Cardiac septum (tissue), 1 donor: ENCODE measurements around the gene CLEC20A. TPM values are rescaled to one million over a fixed set of nuclear protein-coding genes. Genes with fewer than 3 reads are reported as not detected.
A peak's percentile ranks its signal among the peaks of the same experiment; 100 is the strongest.

Experiments used
- DNase-seq: peaks from one replicate; pipeline ENCODE4 v3.0.0-alpha.2; 2020; ENCODE audit warnings: low spot score
- intact Hi-C: fragments of 100-400 bp; cut with DNase I; formaldehyde crosslinking; loops from one replicate; pipeline ENCODE4 v1.14.0; 2022
- total RNA-seq: library from RNA; stranded (reverse); fragmentation: NEBNext Ultra II Directional; extraction: Animal tissue kit (Norgen Biotek cat#: 25700); gene quantifications from one replicate; pipeline ENCODE4 v1.2.1, GENCODE V29; 2021
- donor health status: DM: no; HTN: no; CAD: no.

The CLEC20A gene
- total RNA-seq, 1 donor from 2014 or later, result not detected

- DNase-seq, result peak; percentile 69
- intact Hi-C loops, result no loop called here
Measured at GRCh38 chr1:178486100-178487069, 10.4 kb downstream of the CLEC20A start.

GRCh38 chr1:178485541-178485981 lies 11.2 kb downstream of the CLEC20A start:
- DNase-seq, result no peak
- intact Hi-C loops, result no loop called here

GRCh38 chr1:178484698-178485225 lies 12.0 kb downstream of the CLEC20A start:
- peak; percentile 57 for DNase-seq
- intact Hi-C loops, result no loop called here

- DNase-seq, result peak; percentile 54
- intact Hi-C loops, result no loop called here
Measured at GRCh38 chr1:178483251-178483957, 13.4 kb downstream of the CLEC20A start.

GRCh38 chr1:178477841-178478240 lies 18.9 kb downstream of the CLEC20A start:
- intact Hi-C loops, result no loop called here
- no peak for DNase-seq

- intact Hi-C loops, result no loop called here
- DNase-seq, result no peak
Measured at GRCh38 chr1:178477373-178477772, 19.4 kb downstream of the CLEC20A start.

- intact Hi-C loops, result no loop called here
- DNase-seq, result no peak
Measured at GRCh38 chr1:178472531-178472930, 24.2 kb downstream of the CLEC20A start.

- DNase-seq, result no peak
- intact Hi-C loops, result no loop called here
Measured at GRCh38 chr1:178470411-178470960, 26.3 kb downstream of the CLEC20A start.

GRCh38 chr1:178467837-178468236 lies 28.9 kb downstream of the CLEC20A start:
- intact Hi-C loops, result no loop called here
- no peak for DNase-seq

- no peak for DNase-seq
- intact Hi-C loops, result no loop called here
Measured at GRCh38 chr1:178465011-178465410, 31.8 kb downstream of the CLEC20A start.

GRCh38 chr1:178464566-178464965 lies 32.2 kb downstream of the CLEC20A start:
- DNase-seq, result no peak
- intact Hi-C loops, result loop anchor here (5.0 kb wide), 1 partner anchor 117 kb away; no protein-coding TSS in a partner anchor

GRCh38 chr1:178464141-178464540 lies 32.6 kb downstream of the CLEC20A start:
- DNase-seq, result no peak
- intact Hi-C loops, result loop anchor here (5.0 kb wide), 1 partner anchor 117 kb away; no protein-coding TSS in a partner anchor

GRCh38 chr1:178461701-178462100 lies 35.1 kb downstream of the CLEC20A start:
- intact Hi-C loops, result loop anchor here (5.0 kb wide), 1 partner anchor 114 kb away; no protein-coding TSS in a partner anchor
- no peak for DNase-seq

GRCh38 chr1:178461104-178461503 lies 35.7 kb downstream of the CLEC20A start:
- no peak for DNase-seq
- intact Hi-C loops, result loop anchor here (5.0 kb wide), 1 partner anchor 114 kb away; no protein-coding TSS in a partner anchor

- intact Hi-C loops, result no loop called here
- no peak for DNase-seq
Measured at GRCh38 chr1:178458203-178458602, 38.6 kb downstream of the CLEC20A start.

GRCh38 chr1:178457651-178458050 lies 39.1 kb downstream of the CLEC20A start:
- no peak for DNase-seq
- intact Hi-C loops, result no loop called here

- DNase-seq, result no peak
- intact Hi-C loops, result no loop called here
Measured at GRCh38 chr1:178456472-178456871, 40.3 kb downstream of the CLEC20A start.

- DNase-seq, result no peak
- intact Hi-C loops, result no loop called here
Measured at GRCh38 chr1:178452013-178452412, 44.8 kb downstream of the CLEC20A start.

- intact Hi-C loops, result no loop called here
- DNase-seq, result no peak
Measured at GRCh38 chr1:178451529-178451928, 45.2 kb downstream of the CLEC20A start.

GRCh38 chr1:178450871-178451270 lies 45.9 kb downstream of the CLEC20A start:
- DNase-seq, result no peak
- intact Hi-C loops, result no loop called here
